ENCODE measurements around the gene NTRK2.

NTRK2 gene

GRCh38 chr9:84949971-84950370, 280.4 kb downstream of the NTRK2 start:
- Histone ChIP-seq H3K9me3 (replicated peaks; ENCODE audit: low read length) (no peaks in the 10 kb centered on the region), H3K36me3 (ENCODE audit: insufficient read depth, low read length) (no peaks in the 10 kb centered on the region), H3K4me3 (ENCODE audit: low read length) (no peak overlapping the region), H3K4me1 (ENCODE audit: control insufficient read depth, insufficient read depth, low read length) (no peaks in the 10 kb centered on the region), H3K4me2 (ENCODE audit: low read length) (no peak overlapping the region), H3K9ac (ENCODE audit: low read depth, low read length) (no peak overlapping the region), H3K27me3 (ENCODE audit: control insufficient read depth, insufficient read depth, low read length) (no peaks in the 10 kb centered on the region)

GRCh38 chr9:84950879-84951811, 281.6 kb downstream of the NTRK2 start:
- Histone ChIP-seq H3K27me3 (ENCODE audit: control insufficient read depth, insufficient read depth, low read length) (no peaks in the 10 kb centered on the region), H3K4me3 (ENCODE audit: low read length) (no peak overlapping the region), H3K9me3 (replicated peaks; ENCODE audit: low read length) (no peaks in the 10 kb centered on the region), H3K4me1 (ENCODE audit: control insufficient read depth, insufficient read depth, low read length) (no peaks in the 10 kb centered on the region), H3K9ac (ENCODE audit: low read depth, low read length) (no peak overlapping the region), H3K4me2 (ENCODE audit: low read length) (no peak overlapping the region), H3K36me3 (ENCODE audit: insufficient read depth, low read length) (no peaks in the 10 kb centered on the region)

GRCh38 chr9:84953252-84953773, 283.8 kb downstream of the NTRK2 start:
- Histone ChIP-seq H3K36me3 (ENCODE audit: insufficient read depth, low read length) (no peaks in the 10 kb centered on the region), H3K4me3 (ENCODE audit: low read length) (no peak overlapping the region), H3K27me3 (ENCODE audit: control insufficient read depth, insufficient read depth, low read length) (no peaks in the 10 kb centered on the region), H3K9me3 (replicated peaks; ENCODE audit: low read length) (no peaks in the 10 kb centered on the region), H3K4me2 (ENCODE audit: low read length) (no peak overlapping the region), H3K9ac (ENCODE audit: low read depth, low read length) (no peak overlapping the region), H3K4me1 (ENCODE audit: control insufficient read depth, insufficient read depth, low read length) (no peaks in the 10 kb centered on the region)

- no peaks in the 10 kb centered on the region for H3K4me1 ChIP-seq (ENCODE audit: control insufficient read depth, insufficient read depth, low read length)
- H3K4me2 ChIP-seq (ENCODE audit: low read length): no peak overlapping the region
- no peaks in the 10 kb centered on the region for H3K27me3 ChIP-seq (ENCODE audit: control insufficient read depth, insufficient read depth, low read length)
- no peaks in the 10 kb centered on the region for H3K9me3 ChIP-seq (replicated peaks; ENCODE audit: low read length)
- H3K9ac ChIP-seq (ENCODE audit: low read depth, low read length): no peak overlapping the region
- no peak overlapping the region for H3K4me3 ChIP-seq (ENCODE audit: low read length)
- no peaks in the 10 kb centered on the region for H3K36me3 ChIP-seq (ENCODE audit: insufficient read depth, low read length)
Measured at GRCh38 chr9:84953797-84954705, 284.5 kb downstream of the NTRK2 start.

- Histone ChIP-seq H3K4me1 (ENCODE audit: control insufficient read depth, insufficient read depth, low read length) (no peaks in the 10 kb centered on the region), H3K9me3 (replicated peaks; ENCODE audit: low read length) (no peaks in the 10 kb centered on the region), H3K36me3 (ENCODE audit: insufficient read depth, low read length) (no peaks in the 10 kb centered on the region), H3K4me3 (ENCODE audit: low read length) (no peak overlapping the region), H3K9ac (ENCODE audit: low read depth, low read length) (no peak overlapping the region), H3K4me2 (ENCODE audit: low read length) (no peak overlapping the region), H3K27me3 (ENCODE audit: control insufficient read depth, insufficient read depth, low read length) (no peaks in the 10 kb centered on the region)
Measured at GRCh38 chr9:84955155-84955554, 285.6 kb downstream of the NTRK2 start.

- Histone ChIP-seq H3K36me3 (ENCODE audit: insufficient read depth, low read length) (no peaks in the 10 kb centered on the region), H3K9me3 (replicated peaks; ENCODE audit: low read length) (no peaks in the 10 kb centered on the region), H3K4me2 (ENCODE audit: low read length) (no peak overlapping the region), H3K4me1 (ENCODE audit: control insufficient read depth, insufficient read depth, low read length) (no peaks in the 10 kb centered on the region), H3K4me3 (ENCODE audit: low read length) (no peak overlapping the region), H3K27me3 (ENCODE audit: control insufficient read depth, insufficient read depth, low read length) (no peaks in the 10 kb centered on the region), H3K9ac (ENCODE audit: low read depth, low read length) (no peak overlapping the region)
Measured at GRCh38 chr9:84955971-84956370, 286.4 kb downstream of the NTRK2 start.

- H3K9me3 ChIP-seq (replicated peaks; ENCODE audit: low read length): no peaks in the 10 kb centered on the region
- no peaks in the 10 kb centered on the region for H3K36me3 ChIP-seq (ENCODE audit: insufficient read depth, low read length)
- no peaks in the 10 kb centered on the region for H3K27me3 ChIP-seq (ENCODE audit: control insufficient read depth, insufficient read depth, low read length)
- H3K4me1 ChIP-seq (ENCODE audit: control insufficient read depth, insufficient read depth, low read length): no peaks in the 10 kb centered on the region
- no peak overlapping the region for H3K4me3 ChIP-seq (ENCODE audit: low read length)
- H3K4me2 ChIP-seq (ENCODE audit: low read length): no peak overlapping the region
- no peak overlapping the region for H3K9ac ChIP-seq (ENCODE audit: low read depth, low read length)
Measured at GRCh38 chr9:84959339-84959738, 289.8 kb downstream of the NTRK2 start.

- no peaks in the 10 kb centered on the region for H3K36me3 ChIP-seq (ENCODE audit: insufficient read depth, low read length)
- H3K9ac ChIP-seq (ENCODE audit: low read depth, low read length): no peak overlapping the region
- H3K9me3 ChIP-seq (replicated peaks; ENCODE audit: low read length): no peaks in the 10 kb centered on the region
- H3K4me1 ChIP-seq (ENCODE audit: control insufficient read depth, insufficient read depth, low read length): no peaks in the 10 kb centered on the region
- no peaks in the 10 kb centered on the region for H3K27me3 ChIP-seq (ENCODE audit: control insufficient read depth, insufficient read depth, low read length)
- H3K4me2 ChIP-seq (ENCODE audit: low read length): no peak overlapping the region
- H3K4me3 ChIP-seq (ENCODE audit: low read length): no peak overlapping the region
Measured at GRCh38 chr9:84966876-84967830, 297.6 kb downstream of the NTRK2 start.

- Histone ChIP-seq H3K4me2 (ENCODE audit: low read length) (no peak overlapping the region), H3K27me3 (ENCODE audit: control insufficient read depth, insufficient read depth, low read length) (no peaks in the 10 kb centered on the region), H3K9me3 (replicated peaks; ENCODE audit: low read length) (no peaks in the 10 kb centered on the region), H3K4me3 (ENCODE audit: low read length) (no peak overlapping the region), H3K36me3 (ENCODE audit: insufficient read depth, low read length) (no peaks in the 10 kb centered on the region), H3K9ac (ENCODE audit: low read depth, low read length) (no peak overlapping the region), H3K4me1 (ENCODE audit: control insufficient read depth, insufficient read depth, low read length) (no peaks in the 10 kb centered on the region)
Measured at GRCh38 chr9:84969084-84969483, 299.6 kb downstream of the NTRK2 start.

- Histone ChIP-seq H3K27me3 (ENCODE audit: control insufficient read depth, insufficient read depth, low read length) (no peaks in the 10 kb centered on the region), H3K4me3 (ENCODE audit: low read length) (no peak overlapping the region), H3K36me3 (ENCODE audit: insufficient read depth, low read length) (no peaks in the 10 kb centered on the region), H3K4me1 (ENCODE audit: control insufficient read depth, insufficient read depth, low read length) (no peaks in the 10 kb centered on the region), H3K4me2 (ENCODE audit: low read length) (no peak overlapping the region), H3K9ac (ENCODE audit: low read depth, low read length) (no peak overlapping the region), H3K9me3 (replicated peaks; ENCODE audit: low read length) (no peaks in the 10 kb centered on the region)
Measured at GRCh38 chr9:84969736-84970135, 300.2 kb downstream of the NTRK2 start.

Measured in skeletal muscle satellite cell (primary cell).